BJ (cell line): ENCODE measurements around the gene NTMT1. TPM values are rescaled to one million over a fixed set of nuclear protein-coding genes. Genes with fewer than 3 reads are reported as not detected.

Source experiments
- CTCF ChIA-PET: fragments of 350-600 bp; formaldehyde crosslinking; extraction: SDS; loops from one replicate; lab custom pipeline; 2021; ENCODE audit warnings: antibody characterized with exemption, inconsistent platforms; lab: Yijun Ruan, JAX
- POLR2A ChIA-PET: fragments of 300-600 bp; sonication (Branson Sonifier 250); formaldehyde crosslinking; extraction: SDS; loops from one replicate; lab custom pipeline; 2021; ENCODE audit warnings: antibody characterized with exemption; lab: Charles Lee
- DNase-seq: peaks from one replicate; pipeline ENCODE4 v3.0.0-alpha.2; 2011; ENCODE audit warnings: low read depth
- H3K27me3 ChIP-seq: 2 replicates; pipeline ENCODE4 v1.6.0; 2011; ENCODE audit warnings: low read length; ENCODE audit not compliant: control insufficient read depth, insufficient read depth
- H3K36me3 ChIP-seq: 2 replicates; pipeline ENCODE4 v1.5.1; 2011; ENCODE audit warnings: low read length; ENCODE audit not compliant: control insufficient read depth, insufficient read depth
- H3K4me3 ChIP-seq: 2 replicates; pipeline ENCODE4 v1.5.1; 2011; ENCODE audit warnings: low read depth, mild to moderate bottlenecking, control low read depth, low read length
- CTCF ChIP-seq: IDR thresholded peaks from 2 replicates; pipeline ENCODE4 v1.5.1; 2011; ENCODE audit warnings: low read depth, mild to moderate bottlenecking, control low read depth, inconsistent platforms, low read length, moderate library complexity; ENCODE audit not compliant: insufficient read depth
- polyA plus RNA-seq: library from polyadenylated mRNA; depleted of rRNA; stranded (reverse); fragments of >200 nt; gene quantifications from 2 replicates; pipeline ENCODE4 v1.2.3, GENCODE V29; 2011

NTMT1 gene
- polyA plus RNA-seq, 1 experiment = 96.3 TPM

- H3K27me3 ChIP-seq = no peaks in the 10 kb centered on the region
These were observed 49.7 kb downstream of the NTMT1 start for GRCh38 chr9:129675620-129676019.

GRCh38 chr9:129676287-129676686 lies 50.3 kb downstream of the NTMT1 start:
- no peak for TF ChIP-seq CTCF
- no peak for DNase-seq
- peaks cover 3% of the 10 kb centered on the region for H3K36me3 ChIP-seq
- ChIA-PET POLR2A (interaction anchor here (0.6 kb wide), 1 partner anchor 338 kb away, joined by 4 read pairs; no protein-coding TSS in a partner anchor), CTCF (interaction anchor here (1.8 kb wide), 1 partner anchor 62 kb away, joined by 4 read pairs; no protein-coding TSS in a partner anchor)
- no peaks in the 10 kb centered on the region for H3K27me3 ChIP-seq
- no peak overlapping the region for H3K4me3 ChIP-seq

More at GRCh38 chr9:129675620-129676019, 49.7 kb downstream of the NTMT1 start:
- CTCF ChIA-PET = interaction anchor here (1.8 kb wide), 1 partner anchor 62 kb away, joined by 4 read pairs; no protein-coding TSS in a partner anchor
- POLR2A ChIA-PET = interaction anchor here (0.6 kb wide), 1 partner anchor 337 kb away, joined by 4 read pairs; no protein-coding TSS in a partner anchor
- no peak overlapping the region for H3K4me3 ChIP-seq
- DNase-seq = no peak
- H3K36me3 ChIP-seq = peaks cover 3% of the 10 kb centered on the region
- no peak for TF ChIP-seq CTCF

GRCh38 chr9:129676975-129677374 lies 51.0 kb downstream of the NTMT1 start:
- Histone ChIP-seq H3K27me3 (no peaks in the 10 kb centered on the region), H3K36me3 (peaks cover 5% of the 10 kb centered on the region), H3K4me3 (no peak overlapping the region)
- ChIA-PET CTCF (interaction anchor here (1.2 kb wide), 2 partner anchors 19 to 34 kb away, joined by 3 read pairs; no protein-coding TSS in a partner anchor), POLR2A (no interaction called here)
- TF ChIP-seq CTCF = no peak
- DNase-seq = no peak

GRCh38 chr9:129677456-129677855 lies 51.5 kb downstream of the NTMT1 start:
- POLR2A ChIA-PET = no interaction called here
- Histone ChIP-seq H3K27me3 (no peaks in the 10 kb centered on the region), H3K36me3 (peaks cover 5% of the 10 kb centered on the region; the same call in 1 of the 2 replicates), H3K4me3 (no peak overlapping the region)
- no peak for DNase-seq
- CTCF ChIA-PET = interaction anchor here (0.6 to 1.2 kb wide), 3 partner anchors 19 to 36 kb away, joined by 3 read pairs; no protein-coding TSS in a partner anchor
- TF ChIP-seq CTCF = no peak

GRCh38 chr9:129678844-129679243 lies 52.9 kb downstream of the NTMT1 start:
- CTCF ChIA-PET = no interaction called here
- TF ChIP-seq CTCF = no peak
- H3K36me3 ChIP-seq = peaks cover 5% of the 10 kb centered on the region; the same call in 1 of the 2 replicates
- no peak overlapping the region for H3K4me3 ChIP-seq
- H3K27me3 ChIP-seq = no peaks in the 10 kb centered on the region
- POLR2A ChIA-PET = no interaction called here
- no peak for DNase-seq
